Ramos (cell line): ENCODE measurements around the gene KRTAP4-3.
"Not testable (repeated sequence)": the region's sequence is repeated elsewhere in the genome, so short reads cannot be mapped to it uniquely, and the experiment has no call there.

ENCODE experiments used
- in situ Hi-C: fragments of 300-500 bp; cut with MboI; formaldehyde crosslinking; loops from one replicate; pipeline ENCODE4 v1.14.3; 2022; ENCODE audit warnings: low sequenced_read_pairs; ENCODE audit not compliant: unreplicated experiment

KRTAP4-3 gene

DNA sequence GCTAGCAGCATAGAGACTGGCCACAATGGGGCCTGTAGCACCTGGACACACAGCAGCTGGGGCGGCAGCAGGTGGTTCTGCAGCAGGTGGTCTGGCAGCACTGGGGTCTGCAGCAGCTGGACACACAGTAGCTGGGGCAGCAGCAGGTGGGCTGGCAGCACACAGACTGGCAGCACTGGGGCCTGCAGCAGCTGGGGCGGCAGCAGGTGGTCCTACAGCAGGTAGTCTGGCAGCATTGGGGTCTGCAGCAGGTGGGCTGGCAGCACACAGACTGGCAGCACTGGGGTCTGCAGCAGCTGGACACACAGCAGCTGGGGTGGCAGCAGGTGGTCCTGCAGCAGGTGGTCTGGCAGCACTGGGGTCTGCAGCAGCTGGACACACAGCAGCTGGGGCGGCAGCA, 7.8 kb downstream of the KRTAP4-3 start:
- in situ Hi-C loops: not testable (repeated sequence)

- in situ Hi-C loops: no loop called here
Observed at GRCh38 chr17:41153856-41154255, 14.2 kb downstream of the KRTAP4-3 start.

- in situ Hi-C loops: no loop called here
Observed at GRCh38 chr17:41151525-41151924, 16.5 kb downstream of the KRTAP4-3 start.

GRCh38 chr17:41150026-41150425, 18.0 kb downstream of the KRTAP4-3 start:
- in situ Hi-C loops: no loop called here

DNA sequence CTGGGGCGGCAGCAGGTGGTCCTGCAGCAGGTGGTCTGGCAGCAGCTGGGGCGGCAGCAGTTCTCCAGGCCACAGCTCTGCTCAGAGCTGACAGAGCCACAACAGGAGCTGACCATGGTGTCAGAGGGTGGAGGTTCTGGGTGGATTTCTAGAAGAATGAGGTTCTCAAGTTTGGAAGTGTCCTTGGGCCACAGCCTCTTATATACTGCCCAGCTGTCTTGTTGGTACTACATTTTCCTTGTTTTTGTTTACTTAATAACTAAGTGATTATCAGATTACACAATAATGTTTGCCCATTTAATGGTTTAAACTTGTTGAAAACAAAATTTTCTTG, 18.4 kb downstream of the KRTAP4-3 start, which contains the start of gene KRTAP4-5:
Gene KRTAP4-5 (minus strand): TSS at position 174 of the 334 bp plus-strand sequence. CDS start 58 bp downstream, at position 116.
- in situ Hi-C loops: no loop called here

- in situ Hi-C loops: not testable (repeated sequence)
Observed at GRCh38 chr17:41148971-41149651, 18.9 kb downstream of the KRTAP4-3 start.

DNA sequence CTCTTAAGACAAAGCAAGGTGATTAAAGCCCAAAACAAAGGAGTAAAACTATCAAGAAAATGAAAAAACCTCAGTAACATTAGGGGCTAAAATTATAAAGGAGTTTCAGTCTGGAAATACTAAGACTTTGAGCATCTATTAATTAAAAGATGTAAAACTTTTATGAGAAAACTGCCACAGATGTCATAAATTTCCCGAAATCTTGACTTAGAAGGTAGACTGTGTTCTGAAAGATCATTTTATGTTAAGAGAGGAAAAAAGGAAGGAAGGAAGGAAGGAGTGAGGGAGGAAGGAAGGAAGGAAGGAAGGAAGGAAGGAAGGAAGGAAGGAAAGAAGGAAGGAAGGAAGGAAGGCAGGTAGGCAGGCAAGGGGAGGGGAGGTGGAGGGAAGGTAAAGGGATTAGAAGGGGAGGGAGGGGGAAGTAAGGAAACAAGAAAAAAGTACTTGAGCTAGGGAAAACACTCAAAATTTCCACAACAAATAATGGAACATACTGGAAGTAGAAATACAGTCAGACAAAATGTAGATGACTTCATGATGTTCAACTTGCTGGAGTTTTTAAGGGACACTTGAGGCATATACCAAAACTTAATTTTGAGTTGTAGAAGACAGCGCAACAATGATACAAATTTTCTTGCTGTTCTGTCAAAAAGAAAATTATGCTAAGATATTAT, 20.4 kb downstream of the KRTAP4-3 start:
- in situ Hi-C loops: no loop called here

GRCh38 chr17:41145261-41145660, 22.8 kb downstream of the KRTAP4-3 start:
- in situ Hi-C loops: no loop called here

DNA sequence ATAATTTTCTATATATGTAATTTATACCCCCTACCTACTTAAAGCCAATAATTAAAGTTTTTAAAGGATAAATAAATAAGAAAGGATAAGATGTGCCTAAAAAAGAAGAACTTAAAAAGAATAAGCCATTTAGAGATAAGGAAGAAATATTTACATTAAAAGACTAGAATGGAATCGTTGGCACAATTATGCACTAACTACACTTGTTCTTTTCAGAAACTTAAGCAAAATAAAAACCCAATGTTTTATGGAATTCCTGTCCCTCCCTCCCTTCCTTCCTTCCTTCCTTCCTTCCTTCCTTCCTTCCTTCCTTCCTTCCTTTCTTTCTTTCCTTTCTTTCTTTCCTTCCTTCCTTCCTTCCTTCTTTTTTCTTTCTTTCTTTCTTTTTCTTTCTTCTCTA, 23.2 kb downstream of the KRTAP4-3 start:
- in situ Hi-C loops: no loop called here

GRCh38 chr17:41141361-41141760, 26.7 kb downstream of the KRTAP4-3 start:
- in situ Hi-C loops: no loop called here

GRCh38 chr17:41140360-41141131, 27.5 kb downstream of the KRTAP4-3 start, which contains the start of gene KRTAP4-6:
Gene KRTAP4-6, minus strand, starts transcription at chr17:41140544. Its CDS starts 57 bp downstream, at chr17:41140487.
- in situ Hi-C loops: no loop called here

DNA sequence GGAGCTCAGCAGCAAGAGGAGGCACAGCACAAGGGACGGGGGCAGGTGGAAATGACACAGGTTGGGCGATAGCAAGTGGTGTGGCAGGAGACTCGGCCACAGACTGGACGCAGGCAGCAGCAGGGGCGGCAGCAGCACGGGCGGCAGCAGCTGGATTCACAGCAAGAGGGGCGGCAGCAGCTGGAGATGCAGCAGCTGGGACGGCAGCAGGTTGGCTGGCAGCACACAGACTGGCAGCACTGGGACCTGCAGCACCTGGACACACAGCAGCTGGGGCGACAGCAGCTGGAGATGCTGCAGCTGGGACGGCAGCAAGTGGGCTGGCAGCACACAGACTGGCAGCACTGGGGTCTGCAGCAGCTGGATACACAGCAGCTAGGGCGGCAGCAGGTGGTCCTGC, 28.2 kb downstream of the KRTAP4-3 start:
- in situ Hi-C loops: not testable (repeated sequence)

- in situ Hi-C loops: no loop called here
Observed at GRCh38 chr17:41133880-41134735, 33.9 kb downstream of the KRTAP4-3 start.

DNA sequence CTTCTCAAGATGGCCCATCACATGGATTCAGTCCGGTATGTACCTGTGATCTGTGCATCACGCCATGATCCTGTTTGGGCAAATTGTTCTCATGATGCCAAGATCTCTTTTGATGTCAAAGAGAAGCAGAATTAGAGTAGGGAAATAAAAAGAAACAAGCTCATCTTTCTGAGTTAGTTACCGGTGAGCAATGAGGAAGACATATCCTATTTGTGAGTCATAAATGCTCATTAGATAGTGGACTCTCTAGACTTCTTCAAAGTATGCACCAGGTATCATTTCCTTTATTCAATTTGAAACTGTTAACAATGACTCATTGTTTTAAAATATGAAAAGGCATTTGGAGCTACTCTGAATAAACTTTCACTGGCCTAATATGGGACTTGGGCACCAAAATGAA, 36.0 kb downstream of the KRTAP4-3 start:
- in situ Hi-C loops: no loop called here

- in situ Hi-C loops: no loop called here
Observed at GRCh38 chr17:41127371-41127770, 40.6 kb downstream of the KRTAP4-3 start.

DNA sequence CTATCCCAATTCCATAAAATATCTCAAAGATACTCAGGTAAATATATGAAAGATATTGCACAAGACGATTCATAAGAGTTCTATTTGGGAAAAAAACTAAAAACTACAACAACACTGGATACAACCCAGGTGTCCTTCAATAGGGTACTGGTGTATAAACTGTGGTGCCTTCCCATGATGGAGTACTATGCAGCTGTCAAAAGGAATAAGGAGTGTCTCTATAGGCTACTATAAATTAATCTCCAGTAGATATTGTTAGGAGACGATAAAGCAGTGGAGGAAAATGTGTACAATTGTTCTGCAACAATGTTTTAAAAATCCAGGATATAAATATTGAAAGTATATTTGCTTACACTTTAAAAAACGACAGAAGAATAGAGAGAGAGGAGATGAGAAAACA, 41.6 kb downstream of the KRTAP4-3 start:
- in situ Hi-C loops: no loop called here

DNA sequence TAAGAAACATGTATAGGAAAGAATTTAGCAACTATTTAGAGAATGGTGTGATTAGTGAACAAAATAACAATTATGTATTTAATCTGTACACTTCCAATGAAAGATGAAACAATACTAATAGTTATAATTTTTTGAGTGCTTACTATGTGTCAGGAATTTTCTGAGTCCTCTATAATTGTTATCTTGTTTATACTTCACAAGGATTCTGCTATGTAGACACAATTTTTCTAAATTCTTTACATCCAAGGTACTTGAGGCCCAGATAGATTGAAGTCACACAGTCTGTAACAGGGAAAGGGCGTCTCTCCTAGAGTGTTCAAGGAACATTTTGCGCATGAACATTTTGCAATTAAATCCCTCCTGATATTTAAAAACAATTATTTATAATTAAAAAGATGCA, 43.0 kb downstream of the KRTAP4-3 start:
- in situ Hi-C loops: no loop called here

- in situ Hi-C loops: not testable (repeated sequence)
Observed at GRCh38 chr17:41123991-41124371, 44.0 kb downstream of the KRTAP4-3 start, which contains the start of gene KRTAP4-12. Gene KRTAP4-12, minus strand, starts transcription at chr17:41124182. Its CDS starts 60 bp downstream, at chr17:41124122.

GRCh38 chr17:41123292-41123990, 44.6 kb downstream of the KRTAP4-3 start:
- in situ Hi-C loops: not testable (repeated sequence)
